NCI-H226 (cell line): ENCODE measurements around the gene PTPRN2.
"Not testable (repeated sequence)": the region's sequence is repeated elsewhere in the genome, so short reads cannot be mapped to it uniquely, and the experiment has no call there.

Source experiments
- DNase-seq: peaks from one replicate; pipeline ENCODE4 v3.0.0-alpha.2; 2015

PTPRN2 gene

GRCh38 chr7:158395349-158395748, 192.3 kb downstream of the PTPRN2 start:
- DNase-seq, result no peak

- DNase-seq, result no peak
These were observed 192.7 kb downstream of the PTPRN2 start for GRCh38 chr7:158394936-158395335.

GRCh38 chr7:158393926-158394625, 193.5 kb downstream of the PTPRN2 start:
- DNase-seq, result no peak

- no peak for DNase-seq
These were observed 195.4 kb downstream of the PTPRN2 start for GRCh38 chr7:158392251-158392650.

- DNase-seq, result no peak
These were observed 196.1 kb downstream of the PTPRN2 start for GRCh38 chr7:158391541-158391940.

- DNase-seq, result no peak
These were observed 196.5 kb downstream of the PTPRN2 start for GRCh38 chr7:158391141-158391540.

- DNase-seq, result no peak
These were observed 197.2 kb downstream of the PTPRN2 start for GRCh38 chr7:158390460-158390859.

GRCh38 chr7:158389514-158390425, 197.9 kb downstream of the PTPRN2 start:
- DNase-seq, result no peak

GRCh38 chr7:158388928-158389327, 198.7 kb downstream of the PTPRN2 start:
- DNase-seq, result no peak

- DNase-seq, result no peak
These were observed 199.6 kb downstream of the PTPRN2 start for GRCh38 chr7:158388072-158388471.

GRCh38 chr7:158387546-158387891, 200.1 kb downstream of the PTPRN2 start:
- no peak for DNase-seq

GRCh38 chr7:158386866-158387545, 200.6 kb downstream of the PTPRN2 start:
- no peak for DNase-seq

GRCh38 chr7:158386355-158386618, 201.3 kb downstream of the PTPRN2 start:
- no peak for DNase-seq

- not testable (repeated sequence) for DNase-seq
These were observed 201.9 kb downstream of the PTPRN2 start for GRCh38 chr7:158385496-158386354.

- no peak for DNase-seq
These were observed 202.9 kb downstream of the PTPRN2 start for GRCh38 chr7:158384746-158385145.

GRCh38 chr7:158383665-158384064, 204.0 kb downstream of the PTPRN2 start:
- no peak for DNase-seq

- no peak for DNase-seq
These were observed 205.0 kb downstream of the PTPRN2 start for GRCh38 chr7:158382363-158383254.

- DNase-seq, result no peak
These were observed 205.7 kb downstream of the PTPRN2 start for GRCh38 chr7:158381956-158382355.

GRCh38 chr7:158378978-158379377, 208.6 kb downstream of the PTPRN2 start:
- DNase-seq, result no peak

- DNase-seq, result no peak
These were observed 209.6 kb downstream of the PTPRN2 start for GRCh38 chr7:158377800-158378623.

- not testable (repeated sequence) for DNase-seq
These were observed 210.8 kb downstream of the PTPRN2 start for GRCh38 chr7:158376839-158377186.
